H1 (cell line): ENCODE measurements around the gene KCNE4. TPM values are rescaled to one million over a fixed set of nuclear protein-coding genes. Genes with fewer than 3 reads are reported as not detected.

ENCODE experiments used
- POU5F1 ChIP-seq: IDR thresholded peaks from 2 replicates; pipeline ENCODE4 v1.6.1; 2011; ENCODE audit warnings: low read depth, mild to moderate bottlenecking, low read length, moderate library complexity
- polyA plus RNA-seq, 7 experiments: library from polyadenylated mRNA; depleted of rRNA in 3 of 7; stranded (reverse) in 5 of 7; unstranded in 2 of 7; fragments of >200 nt in 5 of 7; fragments of 200-250 nt in 2 of 7; gene quantifications; 1 replicate in 5 of 7; 2 replicates in 1 of 7; 4 replicates in 1 of 7; pipeline versions ENCODE4 v1.2.1 to v1.2.3, GENCODE V29; 2011 to 2013; ENCODE audit warnings: missing spikeins in 2 of 7, mixed read lengths in 2 of 7
- total RNA-seq: library from RNA; stranded (reverse); fragmentation: NEBNext Ultra II Directional; extraction: Animal tissue kit (Norgen Biotek cat#: 25700); gene quantifications from 2 replicates; pipeline ENCODE4 v1.2.1, GENCODE V29; 2021
- TF ChIP-seq, protein P1 (sequence below): fragments of 300-600 bp; sonication (generic); IDR thresholded peaks from 2 replicates; pipeline ENCODE4 v1.7.1; 2012; ENCODE audit warnings: low read length, moderate library complexity, mild to moderate bottlenecking, inconsistent platforms; ENCODE audit not compliant: insufficient replicate concordance

KCNE4 gene
- total and polyA plus RNA-seq, 2 of the 8 experiments (the other 6 are each of a cell fraction or from before 2014, with no cell fraction given): 0.08 to 0.09 TPM

DNA sequence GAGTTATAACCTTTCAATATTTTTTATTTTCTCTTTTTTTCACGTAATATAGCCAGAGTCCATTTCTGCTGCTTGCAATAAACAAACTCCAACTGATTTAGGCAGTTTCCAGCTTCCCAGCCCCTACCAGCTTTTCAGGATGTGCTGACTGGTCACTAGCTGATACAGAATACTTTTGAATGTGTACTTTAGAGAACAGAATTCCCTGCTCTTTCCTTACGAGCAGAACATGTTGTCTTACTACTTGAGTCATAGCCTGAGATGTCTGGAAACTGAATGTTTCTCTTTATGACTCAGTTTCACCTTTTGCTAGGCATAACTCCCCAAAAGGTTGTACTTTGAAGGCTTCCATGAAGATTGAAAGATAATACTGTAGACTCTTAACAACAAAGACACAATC is 44.5 kb upstream of the KCNE4 start (continued):
- no peak for TF ChIP-seq POU5F1
- TF ChIP-seq, protein P1, sequence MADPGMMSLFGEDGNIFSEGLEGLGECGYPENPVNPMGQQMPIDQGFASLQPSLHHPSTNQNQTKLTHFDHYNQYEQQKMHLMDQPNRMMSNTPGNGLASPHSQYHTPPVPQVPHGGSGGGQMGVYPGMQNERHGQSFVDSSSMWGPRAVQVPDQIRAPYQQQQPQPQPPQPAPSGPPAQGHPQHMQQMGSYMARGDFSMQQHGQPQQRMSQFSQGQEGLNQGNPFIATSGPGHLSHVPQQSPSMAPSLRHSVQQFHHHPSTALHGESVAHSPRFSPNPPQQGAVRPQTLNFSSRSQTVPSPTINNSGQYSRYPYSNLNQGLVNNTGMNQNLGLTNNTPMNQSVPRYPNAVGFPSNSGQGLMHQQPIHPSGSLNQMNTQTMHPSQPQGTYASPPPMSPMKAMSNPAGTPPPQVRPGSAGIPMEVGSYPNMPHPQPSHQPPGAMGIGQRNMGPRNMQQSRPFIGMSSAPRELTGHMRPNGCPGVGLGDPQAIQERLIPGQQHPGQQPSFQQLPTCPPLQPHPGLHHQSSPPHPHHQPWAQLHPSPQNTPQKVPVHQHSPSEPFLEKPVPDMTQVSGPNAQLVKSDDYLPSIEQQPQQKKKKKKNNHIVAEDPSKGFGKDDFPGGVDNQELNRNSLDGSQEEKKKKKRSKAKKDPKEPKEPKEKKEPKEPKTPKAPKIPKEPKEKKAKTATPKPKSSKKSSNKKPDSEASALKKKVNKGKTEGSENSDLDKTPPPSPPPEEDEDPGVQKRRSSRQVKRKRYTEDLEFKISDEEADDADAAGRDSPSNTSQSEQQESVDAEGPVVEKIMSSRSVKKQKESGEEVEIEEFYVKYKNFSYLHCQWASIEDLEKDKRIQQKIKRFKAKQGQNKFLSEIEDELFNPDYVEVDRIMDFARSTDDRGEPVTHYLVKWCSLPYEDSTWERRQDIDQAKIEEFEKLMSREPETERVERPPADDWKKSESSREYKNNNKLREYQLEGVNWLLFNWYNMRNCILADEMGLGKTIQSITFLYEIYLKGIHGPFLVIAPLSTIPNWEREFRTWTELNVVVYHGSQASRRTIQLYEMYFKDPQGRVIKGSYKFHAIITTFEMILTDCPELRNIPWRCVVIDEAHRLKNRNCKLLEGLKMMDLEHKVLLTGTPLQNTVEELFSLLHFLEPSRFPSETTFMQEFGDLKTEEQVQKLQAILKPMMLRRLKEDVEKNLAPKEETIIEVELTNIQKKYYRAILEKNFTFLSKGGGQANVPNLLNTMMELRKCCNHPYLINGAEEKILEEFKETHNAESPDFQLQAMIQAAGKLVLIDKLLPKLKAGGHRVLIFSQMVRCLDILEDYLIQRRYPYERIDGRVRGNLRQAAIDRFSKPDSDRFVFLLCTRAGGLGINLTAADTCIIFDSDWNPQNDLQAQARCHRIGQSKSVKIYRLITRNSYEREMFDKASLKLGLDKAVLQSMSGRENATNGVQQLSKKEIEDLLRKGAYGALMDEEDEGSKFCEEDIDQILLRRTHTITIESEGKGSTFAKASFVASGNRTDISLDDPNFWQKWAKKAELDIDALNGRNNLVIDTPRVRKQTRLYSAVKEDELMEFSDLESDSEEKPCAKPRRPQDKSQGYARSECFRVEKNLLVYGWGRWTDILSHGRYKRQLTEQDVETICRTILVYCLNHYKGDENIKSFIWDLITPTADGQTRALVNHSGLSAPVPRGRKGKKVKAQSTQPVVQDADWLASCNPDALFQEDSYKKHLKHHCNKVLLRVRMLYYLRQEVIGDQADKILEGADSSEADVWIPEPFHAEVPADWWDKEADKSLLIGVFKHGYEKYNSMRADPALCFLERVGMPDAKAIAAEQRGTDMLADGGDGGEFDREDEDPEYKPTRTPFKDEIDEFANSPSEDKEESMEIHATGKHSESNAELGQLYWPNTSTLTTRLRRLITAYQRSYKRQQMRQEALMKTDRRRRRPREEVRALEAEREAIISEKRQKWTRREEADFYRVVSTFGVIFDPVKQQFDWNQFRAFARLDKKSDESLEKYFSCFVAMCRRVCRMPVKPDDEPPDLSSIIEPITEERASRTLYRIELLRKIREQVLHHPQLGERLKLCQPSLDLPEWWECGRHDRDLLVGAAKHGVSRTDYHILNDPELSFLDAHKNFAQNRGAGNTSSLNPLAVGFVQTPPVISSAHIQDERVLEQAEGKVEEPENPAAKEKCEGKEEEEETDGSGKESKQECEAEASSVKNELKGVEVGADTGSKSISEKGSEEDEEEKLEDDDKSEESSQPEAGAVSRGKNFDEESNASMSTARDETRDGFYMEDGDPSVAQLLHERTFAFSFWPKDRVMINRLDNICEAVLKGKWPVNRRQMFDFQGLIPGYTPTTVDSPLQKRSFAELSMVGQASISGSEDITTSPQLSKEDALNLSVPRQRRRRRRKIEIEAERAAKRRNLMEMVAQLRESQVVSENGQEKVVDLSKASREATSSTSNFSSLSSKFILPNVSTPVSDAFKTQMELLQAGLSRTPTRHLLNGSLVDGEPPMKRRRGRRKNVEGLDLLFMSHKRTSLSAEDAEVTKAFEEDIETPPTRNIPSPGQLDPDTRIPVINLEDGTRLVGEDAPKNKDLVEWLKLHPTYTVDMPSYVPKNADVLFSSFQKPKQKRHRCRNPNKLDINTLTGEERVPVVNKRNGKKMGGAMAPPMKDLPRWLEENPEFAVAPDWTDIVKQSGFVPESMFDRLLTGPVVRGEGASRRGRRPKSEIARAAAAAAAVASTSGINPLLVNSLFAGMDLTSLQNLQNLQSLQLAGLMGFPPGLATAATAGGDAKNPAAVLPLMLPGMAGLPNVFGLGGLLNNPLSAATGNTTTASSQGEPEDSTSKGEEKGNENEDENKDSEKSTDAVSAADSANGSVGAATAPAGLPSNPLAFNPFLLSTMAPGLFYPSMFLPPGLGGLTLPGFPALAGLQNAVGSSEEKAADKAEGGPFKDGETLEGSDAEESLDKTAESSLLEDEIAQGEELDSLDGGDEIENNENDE: no peak
- TF ChIP-seq, all 59 proteins: peak for 0
